Stimulated activated naive CD4-positive, alpha-beta T cell treated with Interleukin-2 at 50 U/mL for 16 hours (primary cell): ENCODE results near the gene PHF14.
"Not testable (repeated sequence)": the region's sequence is repeated elsewhere in the genome, so short reads cannot be mapped to it uniquely, and the experiment has no call there.

Experiments used
- DNase-seq: peaks from one replicate; lab custom pipeline; 2025; lab: John Stamatoyannopoulos, UW

PHF14 gene

GRCh38 chr7:10973061-10973941 is at the start of gene PHF14:
TSS of gene PHF14 (plus strand) at chr7:10973872. CDS start at chr7:10974324, 452 bp downstream.
- DNase-seq = peak; percentile 94

DNA sequence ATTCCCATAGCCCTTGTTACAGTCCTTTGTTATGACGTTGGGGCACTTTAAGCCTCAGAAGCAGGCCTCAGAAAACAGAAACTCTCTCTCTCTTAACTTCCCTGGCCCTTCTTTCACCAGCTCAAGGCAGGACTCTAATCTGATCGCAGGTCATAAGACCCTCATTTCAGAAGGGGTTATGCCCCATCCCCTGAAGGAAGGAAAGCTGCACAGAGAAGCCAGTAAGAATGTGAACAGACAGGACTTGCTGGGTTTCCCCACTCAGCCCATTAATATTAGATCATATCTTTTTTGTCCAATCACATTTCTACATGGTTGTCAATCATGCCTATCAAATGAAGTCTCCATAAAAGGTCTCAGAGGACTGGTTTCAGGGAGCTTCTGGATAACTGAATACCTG is 49.3 kb upstream of the PHF14 start:
- no peak for DNase-seq

GRCh38 chr7:10928203-10928602 is 45.5 kb upstream of the PHF14 start:
- DNase-seq = not testable (repeated sequence)

DNA sequence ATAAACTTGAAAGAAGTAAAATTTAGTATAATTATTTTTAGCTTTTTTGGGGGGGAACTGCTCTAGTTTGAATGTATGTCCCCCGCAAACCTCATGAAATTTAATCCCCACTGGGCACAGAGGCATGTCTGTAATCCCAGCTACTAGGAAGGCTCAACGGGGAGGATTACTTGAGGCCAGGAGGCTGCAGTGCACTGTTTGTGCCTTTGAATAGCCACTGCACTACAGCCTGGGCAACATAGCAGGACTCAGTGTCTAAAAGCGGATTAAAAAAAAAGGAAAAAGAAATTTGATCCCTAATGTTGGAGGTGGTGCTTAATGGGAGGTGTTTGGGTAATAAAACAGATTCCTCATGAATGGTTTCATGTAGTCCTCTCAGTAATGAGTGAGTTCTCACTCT is 43.1 kb upstream of the PHF14 start:
- DNase-seq = no peak

DNA sequence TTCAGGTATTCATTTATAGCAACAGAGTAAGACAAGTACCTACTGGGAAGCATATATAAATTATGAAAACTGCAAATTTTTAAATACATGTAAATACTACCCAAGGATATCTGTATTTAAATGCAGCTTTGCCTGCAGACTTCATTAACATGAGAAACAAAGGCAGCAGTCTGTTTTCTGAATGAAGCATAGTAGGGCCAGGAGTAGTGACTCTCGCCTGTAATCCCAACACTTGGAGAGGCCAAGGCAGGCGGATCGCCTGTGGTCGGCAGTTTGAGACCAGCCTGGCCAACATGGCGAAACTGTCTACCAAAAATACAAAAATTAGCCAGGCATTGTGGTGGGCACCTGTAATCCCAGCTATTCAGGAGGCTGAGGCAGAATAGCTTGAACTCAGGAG is 42.5 kb upstream of the PHF14 start:
- no peak for DNase-seq

DNA sequence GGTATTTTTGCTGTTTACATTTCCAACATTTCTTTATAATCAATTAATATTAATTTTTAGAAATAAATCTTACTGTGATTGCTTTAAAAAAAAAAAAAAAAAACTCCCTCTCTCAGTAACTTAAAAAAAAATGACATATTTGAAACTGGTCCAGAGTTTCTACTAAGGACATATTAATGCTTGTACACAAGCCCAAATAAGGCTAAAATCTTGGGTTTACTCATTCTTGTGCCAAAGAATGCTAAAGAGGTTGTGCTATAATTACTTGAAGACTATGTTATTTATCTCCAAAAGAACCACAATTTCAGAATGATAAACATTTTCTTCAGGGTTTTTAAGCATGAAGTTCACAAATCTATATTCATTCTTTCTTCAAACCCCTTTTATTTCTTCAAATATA is 39.4 kb upstream of the PHF14 start:
- no peak for DNase-seq

DNA sequence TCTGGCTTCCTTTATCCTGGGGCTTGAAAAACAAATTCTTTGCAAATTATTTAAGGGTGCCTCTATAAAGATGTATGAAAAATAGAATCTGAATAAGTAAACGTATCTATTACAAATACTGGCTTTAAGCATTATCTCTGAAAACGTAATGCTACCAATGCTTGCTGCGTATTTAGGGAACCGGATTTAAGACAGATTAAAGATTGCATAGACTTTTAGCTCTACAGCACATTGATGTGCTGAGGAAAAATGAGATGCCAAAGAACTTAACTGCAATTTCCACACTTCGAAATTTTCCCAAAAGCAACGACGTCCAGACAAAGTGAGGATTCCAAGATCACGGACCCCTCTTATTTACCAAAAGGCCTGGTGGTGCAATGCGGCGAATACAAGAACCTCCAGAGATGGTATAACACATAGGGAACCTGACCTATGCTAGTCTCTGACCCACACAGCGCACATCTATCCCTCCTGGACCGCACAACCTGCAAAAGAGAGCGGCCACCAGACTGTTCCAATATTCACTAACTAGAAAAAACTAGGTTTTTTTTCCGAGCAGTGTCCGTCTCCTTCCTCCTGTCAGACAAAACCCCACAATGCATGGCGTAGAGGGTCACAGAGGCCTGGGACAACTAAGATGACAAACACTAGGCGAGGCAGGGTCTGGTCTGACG is 34.3 kb upstream of the PHF14 start:
- DNase-seq = no peak

DNA sequence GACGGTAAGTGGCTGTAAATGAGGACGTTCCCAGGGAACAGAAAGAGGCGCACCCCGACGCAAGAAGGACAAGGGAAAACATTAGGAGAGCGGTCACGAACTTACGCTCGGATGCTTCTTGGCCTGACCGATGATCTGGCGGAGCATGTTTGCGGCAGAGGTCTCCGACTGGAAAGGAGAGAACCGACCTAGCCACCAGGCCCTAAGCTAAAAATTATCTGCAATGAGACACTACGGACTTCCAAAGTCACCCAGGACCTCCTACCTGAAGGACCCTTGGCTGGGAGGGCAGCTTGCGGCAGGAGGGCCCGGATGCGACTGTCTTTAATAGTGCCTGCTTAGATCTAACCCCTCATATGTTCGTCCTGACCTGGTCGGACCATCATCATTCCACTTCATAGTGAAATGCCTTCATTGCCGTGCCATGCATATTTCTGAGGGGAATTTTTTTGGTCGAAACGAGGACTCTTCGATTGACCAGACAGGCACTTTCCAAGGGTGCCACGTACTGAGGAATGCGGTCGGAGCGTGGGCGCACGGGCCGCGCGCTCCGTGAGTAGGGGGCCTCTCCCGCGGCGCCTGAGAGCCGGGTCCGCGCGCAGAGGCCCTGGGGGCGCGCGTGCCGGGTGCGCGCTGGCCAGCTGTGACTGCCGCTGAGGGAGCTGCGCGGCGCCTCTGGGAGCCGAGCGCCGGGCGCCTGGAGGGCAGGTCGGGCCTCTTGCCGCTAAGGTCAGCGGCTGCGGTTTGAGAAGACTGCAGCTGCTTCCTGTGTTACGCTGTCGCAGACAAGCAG is 33.6 kb upstream of the PHF14 start:
- peak; percentile 83 for DNase-seq

- DNase-seq = no peak
Measured at GRCh38 chr7:10940704-10941355, 32.8 kb upstream of the PHF14 start.

GRCh38 chr7:10950494-10950893 is 23.2 kb upstream of the PHF14 start:
- no peak for DNase-seq

GRCh38 chr7:10950974-10951578 is 22.6 kb upstream of the PHF14 start:
- DNase-seq = not testable (repeated sequence)

GRCh38 chr7:10952588-10952987 is 21.1 kb upstream of the PHF14 start:
- DNase-seq = no peak

DNA sequence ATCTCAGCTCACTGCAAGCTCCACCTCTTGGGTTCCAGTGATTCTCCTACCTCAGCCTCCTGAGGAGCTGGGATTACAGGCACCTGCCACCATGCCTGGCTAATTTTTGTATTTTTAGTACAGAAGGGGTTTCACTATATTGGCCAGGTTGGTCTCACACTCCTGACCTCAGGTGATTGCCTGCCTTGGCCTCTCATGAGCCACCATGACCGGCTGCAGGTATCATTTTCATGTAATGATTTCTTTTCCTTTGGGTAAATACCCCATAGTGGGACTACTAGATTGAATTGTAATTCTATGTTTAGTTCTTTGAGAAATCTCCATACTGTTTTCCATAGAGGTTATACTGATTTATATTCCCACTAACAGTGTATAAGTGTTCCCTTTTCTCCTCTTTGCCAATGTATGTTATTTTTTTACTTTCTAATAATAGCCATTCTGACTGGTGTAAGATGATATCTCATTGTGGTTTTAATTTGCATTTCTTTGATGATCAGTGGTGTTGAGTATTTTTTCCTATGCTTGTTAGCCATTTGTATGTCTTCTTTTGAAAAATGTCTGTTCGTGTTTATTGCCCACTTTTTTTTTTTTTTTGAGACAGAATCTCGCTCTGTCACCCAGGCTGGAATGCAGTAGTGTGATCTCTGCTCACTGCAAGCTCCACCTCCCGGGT is 20.5 kb upstream of the PHF14 start:
- not testable (repeated sequence) for DNase-seq

DNA sequence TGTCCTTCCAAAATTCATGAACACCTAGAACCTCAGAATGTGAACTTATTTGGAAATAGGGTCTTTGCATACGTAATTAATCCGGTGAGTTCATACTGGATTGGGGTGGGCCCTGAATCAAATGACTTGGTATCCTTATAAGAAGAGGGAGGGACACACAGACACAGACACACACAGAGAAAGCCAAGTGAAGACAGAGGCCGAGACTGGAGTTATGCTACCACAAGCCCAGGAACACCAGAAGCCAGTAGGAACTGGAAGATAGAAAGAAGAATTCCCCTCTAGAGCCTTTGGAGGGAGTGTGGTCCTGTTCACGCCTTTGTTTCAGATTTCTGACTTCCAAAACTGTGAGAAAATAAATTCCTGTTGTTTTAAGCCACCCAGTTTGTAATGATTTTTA is 17.1 kb upstream of the PHF14 start:
- DNase-seq = no peak

- DNase-seq = not testable (repeated sequence)
Measured at GRCh38 chr7:10960242-10960641, 13.4 kb upstream of the PHF14 start.

GRCh38 chr7:10965016-10965415 is 8.7 kb upstream of the PHF14 start:
- not testable (repeated sequence) for DNase-seq

DNA sequence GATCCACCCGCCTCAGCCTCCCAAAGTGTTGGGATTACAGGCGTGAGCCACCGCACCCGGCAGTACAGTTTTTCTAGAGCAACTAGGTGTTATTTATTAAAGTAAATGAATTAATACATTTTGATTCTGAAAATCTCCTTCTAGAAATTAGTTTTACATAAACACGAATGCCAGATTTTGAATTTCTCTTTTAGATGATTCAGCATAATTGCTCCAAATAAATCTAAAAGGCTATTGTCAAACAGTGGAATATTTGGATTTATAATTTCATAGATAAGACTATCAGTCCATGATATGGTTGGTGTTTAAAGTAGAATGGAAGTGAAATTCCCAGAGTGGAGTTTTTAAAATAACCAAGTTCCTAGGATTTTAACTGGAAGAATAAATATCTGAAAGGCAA is 1.5 kb upstream of the PHF14 start:
- no peak for DNase-seq

- DNase-seq = peak; percentile 20
Measured at GRCh38 chr7:10973942-10974911, 555 bp downstream of the PHF14 start.

GRCh38 chr7:10977113-10977512 is 3.4 kb downstream of the PHF14 start:
- DNase-seq = no peak

GRCh38 chr7:10981317-10981716 is 7.6 kb downstream of the PHF14 start:
- no peak for DNase-seq
